NCI-H128 (cell line): ENCODE measurements around the gene SMLR1.

Experiments
- DNase-seq: peaks from one replicate; lab custom pipeline; 2025; ENCODE audit not compliant: unreplicated experiment; lab: John Stamatoyannopoulos, UW

SMLR1 gene

GRCh38 chr6:130824978-130825694 lies 2.1 kb upstream of the SMLR1 start:
- DNase-seq, result no peak

- DNase-seq, result no peak
Observed at GRCh38 chr6:130825772-130826441, 1.3 kb upstream of the SMLR1 start.

DNA sequence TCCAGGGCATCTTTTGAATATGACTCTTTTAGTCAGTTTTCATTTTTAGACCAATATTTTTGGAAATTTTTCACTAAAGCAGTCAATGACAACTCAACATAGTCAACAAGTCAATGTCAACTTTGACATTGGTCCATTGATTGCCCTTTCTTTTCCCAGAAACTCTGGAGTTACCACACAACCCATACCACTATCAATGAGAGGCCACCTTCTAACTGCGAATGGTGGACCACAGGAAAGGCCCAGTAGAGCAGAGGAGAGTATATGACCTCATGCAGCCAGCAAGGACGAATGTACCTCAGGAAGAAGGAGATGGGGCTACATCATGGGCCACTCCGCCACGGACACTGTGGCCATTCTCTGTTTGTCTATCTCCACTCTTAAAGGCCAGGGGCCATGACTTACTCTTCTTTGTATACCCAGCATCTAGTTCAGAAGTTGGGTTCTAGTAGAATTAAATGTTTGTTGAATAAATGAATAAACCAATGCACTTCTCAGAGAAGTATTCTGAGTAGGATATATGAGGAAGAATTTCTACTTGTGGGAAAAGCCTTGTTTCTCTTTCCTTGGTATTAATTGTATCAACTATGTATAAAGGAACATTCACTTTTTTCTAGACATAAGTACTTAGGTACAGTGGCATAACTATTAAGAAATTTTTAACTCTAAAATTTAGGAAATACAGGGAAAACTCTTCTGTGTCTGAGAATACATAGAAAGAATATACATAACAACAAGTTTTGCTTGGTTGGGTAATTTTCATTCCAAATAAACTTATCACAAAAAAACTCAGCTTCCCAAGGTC lies 562 bp upstream of the SMLR1 start:
- DNase-seq, result no peak

DNA sequence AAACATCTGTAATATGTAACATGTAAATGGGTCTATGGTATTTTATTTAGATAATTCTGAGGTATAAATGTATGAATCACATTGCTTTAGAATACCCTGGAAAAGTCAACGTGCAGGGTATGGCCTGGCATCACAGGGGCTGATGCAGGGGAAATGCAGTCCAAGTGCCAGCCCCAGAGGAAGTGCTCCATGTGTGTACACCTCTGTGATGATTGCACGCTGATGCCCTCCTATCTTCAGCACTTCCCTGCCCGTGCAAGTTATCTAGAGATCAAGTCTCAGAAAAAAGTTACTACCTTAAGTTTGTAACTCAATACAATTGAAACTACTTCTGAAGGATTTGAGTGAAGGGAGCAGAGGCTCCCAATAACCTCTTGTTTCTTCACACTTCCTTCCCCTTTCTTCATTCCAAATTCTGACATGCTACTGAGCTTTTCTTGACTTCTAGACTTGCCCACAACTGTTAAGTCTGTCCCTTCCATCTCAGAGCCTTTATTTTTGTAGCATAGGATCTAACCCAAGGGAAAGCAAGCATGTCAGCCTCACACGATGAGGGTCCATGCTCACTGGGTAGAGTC lies 2.2 kb downstream of the SMLR1 start:
- no peak for DNase-seq

DNA sequence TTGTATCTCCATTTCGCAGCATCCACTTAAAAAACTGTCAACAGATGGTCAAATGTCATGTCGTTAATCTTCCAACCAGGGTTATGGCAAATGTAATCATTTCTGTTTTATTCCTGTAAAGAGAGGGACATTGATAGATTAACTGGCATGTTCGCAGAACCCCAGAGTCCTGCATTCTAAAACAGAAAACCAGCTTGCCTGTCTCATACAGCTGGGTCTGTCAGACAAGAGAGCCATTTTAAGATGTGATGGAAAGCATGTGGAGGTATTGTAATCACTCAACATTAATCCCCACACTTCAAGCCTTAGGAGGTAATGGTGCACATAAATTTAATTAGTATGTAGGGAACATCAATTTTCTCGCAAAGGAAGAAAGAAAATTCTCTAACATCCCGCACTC lies 4.4 kb downstream of the SMLR1 start:
- DNase-seq, result no peak

- DNase-seq, result no peak
Observed at GRCh38 chr6:130833569-130833968, 6.4 kb downstream of the SMLR1 start.

DNA sequence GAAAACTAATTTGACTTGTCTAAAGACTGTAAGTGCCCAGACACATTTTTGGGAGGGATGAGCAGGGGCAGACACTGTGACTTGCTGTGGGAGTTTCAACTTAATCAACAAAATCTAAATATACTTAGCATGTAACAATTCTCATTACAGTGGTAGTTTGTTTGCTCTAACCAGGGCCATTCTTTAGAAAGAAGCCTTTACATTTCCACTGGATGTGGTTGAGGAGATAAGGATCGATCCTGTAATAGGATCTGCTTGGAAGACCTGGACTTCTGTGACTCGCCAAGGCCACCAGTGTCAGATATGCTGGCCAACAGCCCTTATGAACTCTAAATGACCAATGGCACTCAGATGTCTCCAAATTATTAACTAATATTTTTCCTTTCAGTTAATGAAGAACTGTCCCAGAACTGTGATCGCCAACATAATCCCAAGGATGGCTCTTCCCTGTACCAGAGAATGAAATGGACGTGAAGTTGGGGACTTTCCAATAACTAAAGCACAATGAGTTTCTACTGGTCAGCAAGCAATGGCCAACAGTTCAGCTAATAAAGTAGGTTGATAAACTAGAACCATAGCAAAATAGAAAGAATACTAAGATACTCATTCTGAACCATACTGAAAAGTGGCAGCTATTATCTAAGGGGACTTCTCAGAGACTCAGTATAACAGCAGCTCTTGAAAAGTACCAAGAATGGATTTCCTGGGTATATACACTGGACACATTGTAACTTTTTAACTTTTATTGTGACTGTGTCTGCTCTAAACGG lies 7.5 kb downstream of the SMLR1 start:
- DNase-seq, result no peak

DNA sequence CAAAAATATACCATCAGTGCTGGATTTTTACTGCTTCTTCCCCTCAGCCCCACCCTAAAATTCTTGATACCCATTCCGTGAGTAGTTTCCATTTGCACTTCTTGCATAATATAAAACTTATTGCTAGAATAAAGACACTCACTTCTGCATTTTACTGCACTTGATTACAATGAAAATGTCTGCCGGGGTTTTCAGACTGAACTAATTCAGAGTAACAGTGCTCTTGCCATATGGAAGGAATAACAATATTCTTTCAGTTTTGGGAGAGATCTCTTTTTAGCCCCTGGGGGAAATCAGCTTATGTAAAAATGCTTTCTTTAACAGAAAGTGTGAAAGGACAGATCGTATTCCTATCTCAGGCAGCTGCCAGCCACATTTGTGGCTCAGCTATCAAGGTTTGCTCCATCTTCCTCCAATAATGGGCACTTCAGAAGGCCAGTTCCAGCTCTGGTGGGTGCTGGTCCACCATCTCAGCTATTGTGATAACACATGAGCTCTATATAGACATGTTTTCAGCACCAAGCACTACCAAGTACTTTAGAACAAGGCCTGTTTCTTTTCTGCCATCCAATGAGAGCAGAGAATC lies 8.9 kb downstream of the SMLR1 start:
- DNase-seq, result no peak

DNA sequence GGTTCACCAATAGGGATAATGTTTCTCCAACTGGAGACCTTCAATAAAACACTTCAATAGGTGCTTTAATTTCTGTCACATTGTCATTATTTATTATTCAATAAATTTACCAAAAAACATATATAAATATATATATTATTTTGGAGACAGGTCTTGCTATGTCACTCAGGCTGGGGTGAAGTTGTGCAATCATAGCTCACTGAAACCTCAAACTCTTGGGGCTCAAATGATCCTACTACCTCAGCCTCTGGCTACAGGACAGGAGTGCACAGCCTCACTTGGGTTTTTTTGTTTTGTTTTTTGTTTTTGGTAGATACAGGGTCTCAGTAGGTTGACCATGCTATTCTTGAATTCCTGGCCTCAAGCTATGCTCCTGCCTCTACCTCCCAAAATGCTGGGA lies 9.9 kb downstream of the SMLR1 start:
- DNase-seq, result no peak

GRCh38 chr6:130838250-130838860 lies 11.1 kb downstream of the SMLR1 start:
- DNase-seq, result no peak

DNA sequence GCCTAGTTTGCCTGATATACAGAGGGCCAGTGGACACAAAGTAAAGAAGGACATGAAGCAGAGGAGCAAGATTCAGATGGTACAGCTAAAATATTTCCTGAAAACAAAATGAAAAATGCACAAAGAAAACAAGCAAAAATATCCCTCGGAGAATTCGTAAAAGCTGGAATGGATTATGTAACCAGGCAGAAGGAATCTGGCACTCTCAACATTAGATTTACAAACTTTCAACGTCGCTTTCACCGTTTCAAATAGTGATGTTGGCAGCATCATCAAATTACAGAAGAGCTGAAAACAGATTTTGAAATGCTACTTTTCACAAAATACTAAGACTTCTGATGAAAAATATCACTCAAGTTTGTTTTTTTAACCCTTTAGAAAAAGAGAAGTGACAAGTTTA lies 11.7 kb downstream of the SMLR1 start:
- DNase-seq, result no peak

DNA sequence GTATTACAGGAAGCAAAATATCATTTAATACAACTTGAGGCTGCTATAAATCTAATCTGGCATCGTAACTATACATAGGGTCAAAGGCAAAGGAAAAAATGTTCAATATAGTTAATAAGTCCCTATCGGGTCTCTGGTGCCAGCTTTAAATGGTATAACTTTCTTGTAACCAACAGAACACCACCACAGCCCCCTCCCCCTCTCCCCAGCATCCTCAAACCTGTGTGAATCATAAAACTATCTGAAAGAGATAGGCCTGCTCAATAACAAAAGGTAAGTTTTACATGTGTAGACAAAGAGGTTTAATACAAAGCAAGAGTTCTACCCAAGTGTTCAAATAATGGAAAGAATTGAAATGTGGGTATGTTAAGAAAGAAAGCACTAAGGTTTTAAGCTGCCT lies 12.2 kb downstream of the SMLR1 start:
- DNase-seq, result no peak

GRCh38 chr6:130840050-130840449 lies 12.8 kb downstream of the SMLR1 start:
- DNase-seq, result no peak

GRCh38 chr6:130841128-130841728 lies 14.0 kb downstream of the SMLR1 start:
- DNase-seq, result no peak

DNA sequence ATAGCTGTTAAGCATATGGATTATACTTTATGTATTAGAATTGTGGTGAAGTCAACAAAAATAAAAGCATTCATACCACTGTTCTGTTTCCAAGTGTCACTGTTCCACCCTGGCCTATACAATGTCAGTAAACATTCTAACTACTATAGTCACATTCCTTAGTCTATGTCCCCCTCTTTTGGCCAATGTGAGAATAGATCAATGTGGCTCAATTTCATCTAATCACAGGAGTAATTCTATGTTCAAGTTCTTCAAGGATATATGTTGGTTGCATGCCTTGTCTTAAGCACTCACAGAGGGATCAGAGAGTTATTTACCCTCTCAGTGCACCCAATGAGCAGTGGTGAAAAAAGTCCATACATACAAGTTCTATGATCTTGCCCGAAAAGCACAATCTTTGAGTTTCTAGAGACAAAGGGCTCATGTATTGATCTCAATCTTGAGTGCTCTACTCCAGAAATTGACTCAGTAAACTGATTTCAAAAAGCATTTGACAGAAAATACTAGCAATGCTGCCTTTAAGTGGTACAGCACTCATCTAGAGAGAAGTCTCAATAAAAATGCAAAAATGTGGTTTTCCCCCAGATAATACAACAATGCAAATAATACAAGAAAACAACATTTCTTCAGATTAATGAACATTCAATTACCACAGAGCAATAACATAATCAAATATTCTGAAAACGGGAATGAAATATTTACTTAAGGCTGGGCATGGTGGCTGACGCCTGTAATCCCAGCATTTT lies 16.5 kb downstream of the SMLR1 start:
- no peak for DNase-seq

DNA sequence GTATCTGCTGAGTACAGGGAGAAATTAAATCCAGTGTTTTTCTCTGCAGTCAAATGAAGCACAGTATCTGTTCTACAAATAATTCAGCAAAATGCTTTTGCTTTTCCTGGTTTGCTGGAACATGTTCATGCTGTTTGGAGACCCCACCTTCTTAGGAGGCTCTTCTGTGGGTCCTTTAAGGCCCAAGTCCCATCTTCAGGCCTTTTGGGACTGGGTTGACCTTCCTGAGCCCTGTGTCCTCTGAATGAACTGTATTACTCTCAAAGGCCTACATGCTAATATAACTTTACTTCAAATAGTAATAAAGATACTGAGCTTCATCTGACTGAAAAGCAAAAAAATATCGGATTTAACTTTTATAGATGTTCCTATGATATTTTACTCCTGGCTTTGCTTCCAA lies 19.3 kb downstream of the SMLR1 start:
- no peak for DNase-seq

GRCh38 chr6:130847001-130847910 lies 20.1 kb downstream of the SMLR1 start:
- DNase-seq, result no peak

DNA sequence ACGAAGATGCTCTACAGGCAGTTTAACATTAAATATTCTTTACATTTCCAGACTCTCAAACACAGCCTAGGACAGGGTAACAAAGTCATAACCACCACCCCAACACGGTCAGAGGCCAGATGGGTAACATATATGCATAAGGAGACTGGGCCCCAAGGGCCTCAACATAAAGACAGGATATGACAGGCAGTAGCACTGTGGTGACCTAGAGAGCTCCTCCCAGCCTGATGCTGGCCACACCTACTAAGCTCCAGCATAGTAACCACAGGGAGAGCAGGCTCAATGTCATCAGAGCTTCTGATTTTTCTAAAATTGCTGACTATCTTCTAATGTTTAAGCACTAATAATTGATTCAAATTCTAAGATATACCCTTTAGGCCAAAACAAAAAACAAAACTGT lies 21.7 kb downstream of the SMLR1 start:
- no peak for DNase-seq
